Measurements from ENCODE around the gene HOATZ. TPM values are rescaled to one million over a fixed set of nuclear protein-coding genes. Genes with fewer than 3 reads are reported as not detected.

The HOATZ gene
- total RNA-seq, 2 experiments from 2014 or later = not detected

DNA sequence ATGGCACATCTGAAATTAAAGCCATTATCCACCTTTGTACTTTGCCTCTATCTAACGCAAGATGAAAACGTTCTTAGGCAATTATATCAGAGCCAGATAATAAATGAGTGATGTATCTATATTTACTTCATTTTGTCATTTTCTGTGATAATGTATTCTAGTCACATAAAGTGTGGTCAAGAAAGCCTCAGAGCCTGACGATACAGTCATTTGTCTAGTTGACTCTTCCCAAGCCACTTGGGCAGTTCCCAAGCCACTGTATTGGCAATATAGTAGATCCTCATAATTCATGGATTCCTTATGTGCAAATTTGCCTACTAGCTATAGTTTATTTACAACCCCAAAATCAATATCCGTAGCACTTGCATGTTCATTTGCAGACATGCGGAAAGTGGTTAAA lies 7.8 kb downstream of the HOATZ start:
- ChIA-PET POLR2A (interaction anchor here (1.2 kb wide), 2 partner anchors 9 to 72 kb away, joined by 3 to 7 read pairs; no protein-coding TSS in a partner anchor), CTCF (interaction anchor here (0.8 to 2.0 kb wide), 5 partner anchors 8 to 76 kb away, joined by 3 to 7 read pairs (median 4); partner anchors contain the start of gene HOATZ)
- peaks cover 2% of the 10 kb centered on the region for H3K27me3 Mint-ChIP-seq
- ATAC-seq (no peak), DNase-seq (no peak)
- no peak overlapping the region for H3K27ac Mint-ChIP-seq
- H3K4me3 Mint-ChIP-seq = no peak overlapping the region
- H3K36me3 Mint-ChIP-seq (ENCODE audit: low read depth) = no peaks in the 10 kb centered on the region
- TF ChIP-seq CTCF (IDR thresholded peaks at IDR 0.05) = no peak
- intact Hi-C loops (cut with micrococcal nuclease) = no loop called here
- H3K9me3 Mint-ChIP-seq = no peaks in the 10 kb centered on the region
- peaks cover 64% of the 10 kb centered on the region for H3K4me1 Mint-ChIP-seq (ENCODE audit: low read depth)

GRCh38 chr11:111523343-111523742 lies 8.8 kb downstream of the HOATZ start:
- Mint-ChIP-seq H3K4me3 (no peak overlapping the region), H3K4me1 (ENCODE audit: low read depth) (peaks cover 72% of the 10 kb centered on the region), H3K27ac (peak overlapping the region; percentile 13), H3K27me3 (no peaks in the 10 kb centered on the region), H3K9me3 (no peaks in the 10 kb centered on the region), H3K36me3 (ENCODE audit: low read depth) (no peaks in the 10 kb centered on the region)
- ChIA-PET CTCF (interaction anchor here (0.9 to 2.9 kb wide), 6 partner anchors 8 to 77 kb away, joined by 3 to 11 read pairs (median 4); partner anchors contain the start of gene HOATZ), POLR2A (interaction anchor here (1.2 to 3.3 kb wide), 5 partner anchors 8 to 73 kb away, joined by 3 to 10 read pairs (median 7); partner anchors contain the start of gene BTG4)
- ATAC-seq (peak; percentile 53), DNase-seq (peak; percentile 49)
- no peak for TF ChIP-seq CTCF (IDR thresholded peaks at IDR 0.05)
- intact Hi-C loops (cut with micrococcal nuclease) = no loop called here

GRCh38 chr11:111524056-111524455 lies 9.5 kb downstream of the HOATZ start:
- no peaks in the 10 kb centered on the region for H3K9me3 Mint-ChIP-seq
- H3K4me3 Mint-ChIP-seq = no peak overlapping the region
- CTCF ChIA-PET = interaction anchor here (1.5 to 2.9 kb wide), 3 partner anchors 11 to 78 kb away, joined by 4 to 11 read pairs (median 7); no protein-coding TSS in a partner anchor
- POLR2A ChIA-PET = interaction anchor here (1.5 to 3.3 kb wide), 3 partner anchors 10 to 16 kb away, joined by 6 to 10 read pairs (median 8); partner anchors contain the start of gene BTG4
- H3K4me1 Mint-ChIP-seq (ENCODE audit: low read depth) = peaks cover 73% of the 10 kb centered on the region
- no peak for TF ChIP-seq CTCF (IDR thresholded peaks at IDR 0.05)
- intact Hi-C loops (cut with micrococcal nuclease) = no loop called here
- no peak for DNase-seq
- no peak for ATAC-seq
- H3K27ac Mint-ChIP-seq = peak overlapping the region; percentile 13
- H3K36me3 Mint-ChIP-seq (ENCODE audit: low read depth) = no peaks in the 10 kb centered on the region
- H3K27me3 Mint-ChIP-seq = no peaks in the 10 kb centered on the region

DNA sequence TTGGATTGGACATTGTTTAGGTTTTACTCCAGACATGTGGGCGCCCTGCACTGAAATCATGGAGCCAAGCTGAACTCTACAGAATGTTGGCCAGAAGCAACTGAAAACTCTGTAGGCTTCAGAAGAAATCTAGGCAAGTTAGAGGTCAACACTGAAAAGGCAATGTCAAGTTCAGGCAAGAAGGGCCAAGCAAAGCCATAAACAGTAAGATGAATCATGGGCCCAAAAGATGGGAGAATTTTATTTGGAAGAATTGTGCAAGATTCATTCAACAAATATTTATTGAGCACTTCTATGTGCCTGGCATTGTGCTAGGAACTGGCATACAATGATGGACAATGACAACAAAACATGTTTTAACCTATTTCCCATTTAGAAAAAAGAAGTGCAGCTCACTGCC lies 10.9 kb downstream of the HOATZ start:
- POLR2A ChIA-PET = interaction anchor here (1.1 to 3.3 kb wide), 3 partner anchors 13 to 15 kb away, joined by 3 to 10 read pairs (median 4); partner anchors contain the start of gene BTG4
- ATAC-seq (no peak), DNase-seq (no peak)
- Mint-ChIP-seq H3K27me3 (no peaks in the 10 kb centered on the region), H3K27ac (peak overlapping the region; percentile 89), H3K4me3 (no peak overlapping the region), H3K9me3 (no peaks in the 10 kb centered on the region), H3K4me1 (ENCODE audit: low read depth) (peaks cover 79% of the 10 kb centered on the region), H3K36me3 (ENCODE audit: low read depth) (no peaks in the 10 kb centered on the region)
- intact Hi-C loops (cut with micrococcal nuclease) = no loop called here
- no peak for TF ChIP-seq CTCF (IDR thresholded peaks at IDR 0.05)
- CTCF ChIA-PET = interaction anchor here (1.0 to 2.9 kb wide), 3 partner anchors 8 to 71 kb away, joined by 3 to 11 read pairs (median 3); no protein-coding TSS in a partner anchor

DNA sequence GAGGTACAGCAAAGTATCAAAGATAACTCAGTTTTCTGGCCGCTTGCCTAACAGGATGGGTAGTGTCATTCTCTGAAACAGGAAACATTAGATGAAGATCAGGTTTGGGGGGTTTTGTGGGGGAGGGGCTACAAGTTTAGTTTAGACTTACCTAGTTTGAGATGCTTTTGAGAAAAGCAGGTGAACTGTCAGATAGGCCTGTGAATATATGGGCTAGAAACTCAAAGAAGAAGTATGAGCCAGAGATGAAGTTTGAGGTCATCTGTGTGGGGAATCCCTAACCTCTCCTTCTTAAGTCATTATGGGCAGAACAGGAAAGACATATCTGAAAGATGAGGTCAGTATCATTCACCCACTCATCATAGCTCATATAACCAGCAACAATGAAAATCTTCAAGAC lies 11.9 kb downstream of the HOATZ start:
- peaks cover 73% of the 10 kb centered on the region for H3K4me1 Mint-ChIP-seq (ENCODE audit: low read depth)
- no peaks in the 10 kb centered on the region for H3K36me3 Mint-ChIP-seq (ENCODE audit: low read depth)
- H3K27me3 Mint-ChIP-seq = no peaks in the 10 kb centered on the region
- H3K27ac Mint-ChIP-seq = peak overlapping the region; percentile 89
- peak; percentile 84 for DNase-seq
- intact Hi-C loops (cut with micrococcal nuclease) = no loop called here
- no peak for TF ChIP-seq CTCF (IDR thresholded peaks at IDR 0.05)
- POLR2A ChIA-PET = no interaction called here
- peak overlapping the region; percentile 54 for H3K4me3 Mint-ChIP-seq
- ATAC-seq = peak; percentile 79
- CTCF ChIA-PET = interaction anchor here (1.0 to 1.3 kb wide), 2 partner anchors 9 to 13 kb away, joined by 3 read pairs; no protein-coding TSS in a partner anchor
- H3K9me3 Mint-ChIP-seq = no peaks in the 10 kb centered on the region

Data from activated CD8-positive, alpha-beta T cell treated with anti-CD3 and anti-CD28 coated beads for 36 hours (primary cell).